HG03521 (cell line): ENCODE results near the gene SLC66A2.

Source experiments
- ATAC-seq: cut with Tn5 transposase; IDR thresholded peaks from one replicate; pipeline ENCODE4 v1.9.1; 2021; ENCODE audit warnings: mild to moderate bottlenecking, moderate library complexity; ENCODE audit not compliant: unreplicated experiment

SLC66A2 gene

DNA sequence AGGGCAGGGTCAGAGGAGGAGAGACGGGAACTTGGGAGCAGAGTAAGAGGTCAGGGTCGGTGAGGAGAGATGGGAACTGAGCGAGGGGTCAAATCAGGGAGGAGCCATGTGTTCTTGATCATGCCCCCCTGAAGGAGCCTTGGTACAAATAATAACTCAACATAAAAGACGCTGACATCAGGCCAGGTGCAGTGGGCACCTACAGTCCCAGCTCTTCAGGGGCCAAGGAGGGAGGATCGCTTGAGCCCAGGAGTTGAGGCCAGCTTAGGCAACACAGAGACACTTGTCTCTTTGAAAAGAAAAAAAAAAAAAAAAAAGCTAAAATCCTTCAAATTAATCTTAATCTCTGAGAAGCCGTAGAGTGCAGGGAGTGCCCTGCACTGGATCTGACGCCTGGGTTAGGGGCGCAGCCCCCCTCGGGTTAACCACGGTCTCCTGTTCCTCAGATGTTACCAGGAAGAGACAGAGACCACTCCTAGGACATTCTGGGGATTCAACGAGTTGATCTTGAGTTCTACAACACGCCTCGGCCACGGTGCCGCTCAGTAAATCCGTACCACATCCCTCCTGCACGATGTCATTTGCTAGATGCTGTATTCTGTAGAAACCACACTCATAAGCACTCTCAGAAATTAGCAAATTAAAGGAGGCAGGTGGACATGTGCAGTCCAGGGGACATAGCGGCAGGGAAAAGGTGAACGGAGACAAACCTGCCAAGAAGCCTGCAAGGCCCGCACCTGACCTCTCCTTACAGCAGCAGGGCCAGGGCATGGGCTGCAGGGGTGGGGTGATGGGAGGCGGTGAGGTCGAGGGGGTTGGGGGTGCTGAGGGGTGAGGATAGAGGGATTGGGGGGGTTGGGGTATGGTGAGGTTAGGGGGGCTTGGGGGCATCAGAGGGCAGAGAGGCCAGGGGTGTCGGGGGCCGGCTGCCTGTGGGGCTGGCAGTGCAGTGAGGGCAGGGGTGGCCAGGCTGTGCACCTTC, 29.2 kb downstream of the SLC66A2 start:
- no peak for ATAC-seq

DNA sequence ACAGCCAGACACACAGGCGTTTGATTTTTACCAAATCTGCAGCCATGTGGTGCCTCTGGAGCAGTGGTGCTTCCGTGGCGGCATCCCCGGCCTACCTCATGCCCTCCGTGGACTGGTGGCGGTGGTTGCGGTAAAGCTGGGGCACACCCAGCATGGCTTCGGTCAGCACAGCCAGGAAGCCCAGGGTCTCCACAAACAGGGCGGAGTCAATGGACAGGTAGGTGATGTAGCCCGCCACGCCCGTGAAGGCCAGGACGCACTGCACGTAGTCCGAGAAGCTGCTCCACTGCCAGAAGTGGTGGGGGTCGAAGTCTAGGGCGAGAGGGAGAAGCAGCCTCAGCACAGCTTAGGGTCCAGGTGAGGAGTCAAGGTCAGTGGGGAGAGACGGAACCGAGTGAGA, 32.4 kb downstream of the SLC66A2 start:
- no peak for ATAC-seq

- ATAC-seq = no peak
Measured at GRCh38 chr18:79918615-79919011, 32.8 kb downstream of the SLC66A2 start.

DNA sequence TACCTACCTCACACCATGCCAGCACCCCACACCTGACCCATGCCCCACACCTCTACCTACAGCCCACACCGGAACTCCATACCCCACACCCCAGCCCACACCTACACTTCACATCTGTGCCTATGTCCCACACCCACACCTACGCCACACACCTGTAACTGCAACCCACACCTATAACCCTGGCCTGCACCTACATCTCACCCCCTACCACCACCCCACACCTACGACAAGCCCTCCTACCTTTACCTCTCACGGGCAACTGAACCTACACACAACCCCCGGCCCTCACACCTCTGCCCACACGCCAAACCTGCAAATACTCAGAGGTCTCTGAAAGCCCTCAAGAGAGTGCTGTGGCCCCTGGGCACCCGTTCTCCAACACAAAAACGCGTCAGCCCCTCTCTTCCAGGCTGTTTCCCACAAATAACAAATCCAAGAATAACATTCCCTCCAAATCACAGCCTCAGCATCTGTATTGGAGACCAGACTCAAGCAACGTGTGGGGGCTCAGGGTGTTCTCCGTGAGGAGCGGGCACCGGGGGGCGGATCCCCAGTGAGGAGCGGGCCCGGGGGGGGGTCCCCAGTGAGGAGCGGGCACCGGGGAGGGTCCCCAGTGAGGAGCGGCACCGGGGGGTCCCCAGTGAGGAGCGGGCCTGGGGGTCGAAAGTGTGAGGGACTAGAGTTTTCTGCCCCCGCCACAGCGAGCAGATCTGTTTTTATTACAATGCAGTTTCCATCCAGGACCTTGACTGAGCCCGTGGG, 33.4 kb downstream of the SLC66A2 start:
- ATAC-seq = no peak

- ATAC-seq = no peak
Measured at GRCh38 chr18:79917169-79917852, 34.1 kb downstream of the SLC66A2 start.

DNA sequence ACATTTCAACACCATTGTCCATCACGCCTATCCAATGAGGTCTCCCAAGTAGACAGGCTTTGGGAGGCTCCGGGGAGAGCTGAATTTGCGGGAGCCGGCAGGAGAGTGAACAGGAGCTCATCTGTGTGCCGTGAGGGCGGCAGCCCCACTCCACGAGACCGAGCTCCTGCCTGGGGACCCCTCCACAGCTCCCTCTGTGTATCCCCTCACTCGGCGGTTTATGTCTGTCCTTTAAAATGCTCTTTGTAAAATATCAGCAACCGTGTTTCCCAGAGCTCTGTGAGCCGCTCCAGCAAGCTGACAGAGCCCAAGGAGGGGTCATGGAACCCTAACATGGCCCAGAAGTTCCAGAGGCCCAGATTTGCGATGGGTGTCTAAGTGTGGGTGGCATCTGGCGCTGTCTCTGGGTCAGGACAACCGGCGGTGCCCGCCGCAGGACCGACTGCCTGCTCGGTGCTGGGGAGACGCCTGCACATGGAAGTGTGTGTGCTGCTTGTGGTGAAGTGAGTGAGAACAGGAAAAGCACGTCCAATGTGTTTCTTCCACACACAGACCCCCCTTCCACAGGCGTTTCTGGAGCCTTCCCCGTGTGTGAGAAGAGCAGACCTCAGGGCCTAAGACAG, 34.8 kb downstream of the SLC66A2 start:
- ATAC-seq = no peak

DNA sequence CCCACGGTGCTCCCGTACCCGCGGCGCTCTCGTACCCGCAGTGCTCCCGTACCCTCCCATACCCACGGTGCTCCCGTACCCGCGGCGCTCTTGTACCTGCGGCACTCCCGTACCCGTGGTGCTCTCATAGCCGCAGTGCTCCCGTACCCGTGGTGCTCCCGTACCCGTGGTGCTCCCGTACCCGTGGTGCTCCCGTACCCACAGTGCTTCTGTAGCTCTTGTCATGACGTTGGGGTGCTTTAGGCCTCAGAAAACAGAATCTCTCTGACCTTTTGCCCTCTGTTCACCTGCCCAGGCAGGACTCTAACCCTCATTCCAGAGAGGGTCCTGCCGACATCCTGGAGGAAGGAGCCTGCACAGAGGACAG, 35.3 kb downstream of the SLC66A2 start:
- ATAC-seq = no peak

GRCh38 chr18:79915161-79916127, 36.0 kb downstream of the SLC66A2 start:
- no peak for ATAC-seq

- no peak for ATAC-seq
Measured at GRCh38 chr18:79914614-79915160, 36.8 kb downstream of the SLC66A2 start.

- no peak for ATAC-seq
Measured at GRCh38 chr18:79912994-79913831, 38.2 kb downstream of the SLC66A2 start.

GRCh38 chr18:79912409-79912991, 39.0 kb downstream of the SLC66A2 start:
- no peak for ATAC-seq

DNA sequence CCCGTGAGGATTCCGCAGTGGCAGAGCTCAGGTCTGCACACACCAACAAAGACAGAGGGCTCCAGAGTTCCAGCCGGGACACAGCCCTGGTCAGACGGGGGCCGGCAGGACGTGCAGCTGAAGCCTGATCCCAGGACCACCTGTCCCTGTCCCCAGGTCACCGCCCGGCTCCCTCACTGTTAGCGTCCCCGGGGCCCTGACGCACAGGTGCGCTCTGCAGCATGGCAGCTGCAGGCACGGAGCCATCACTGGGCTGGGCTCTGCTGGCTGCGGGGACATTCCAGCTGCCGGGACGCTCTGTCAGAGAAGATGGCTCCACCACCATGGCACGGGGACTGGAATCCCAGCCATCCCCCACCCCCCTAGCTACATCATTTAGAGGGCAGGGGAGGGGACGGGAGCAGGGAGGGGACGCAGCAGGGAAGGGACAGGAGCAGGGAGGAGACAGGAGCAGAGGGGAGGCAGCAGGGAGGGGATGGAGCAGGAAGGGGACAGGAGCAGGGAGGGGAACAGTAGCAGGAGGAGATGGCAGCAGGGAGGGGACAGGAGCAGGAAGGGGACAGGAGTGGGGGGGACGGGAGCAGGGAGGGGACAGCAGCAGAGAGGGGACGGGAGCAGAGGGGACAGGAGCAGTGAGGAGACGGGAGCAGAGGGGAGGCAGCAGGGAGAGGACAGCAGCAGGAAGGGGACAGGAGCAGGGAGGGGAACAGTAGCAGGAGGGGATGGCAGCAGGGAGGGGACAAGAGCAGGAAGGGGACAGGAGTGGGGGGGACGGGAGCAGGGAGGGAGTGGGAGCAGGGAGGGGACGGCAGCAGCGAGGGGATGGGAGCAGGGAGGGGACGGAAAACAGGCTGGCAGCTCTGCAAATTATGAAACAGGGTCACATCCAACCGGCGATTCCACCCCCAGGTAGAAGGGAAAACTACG, 39.8 kb downstream of the SLC66A2 start:
- no peak for ATAC-seq

- ATAC-seq = no peak
Measured at GRCh38 chr18:79910563-79911343, 40.7 kb downstream of the SLC66A2 start.

DNA sequence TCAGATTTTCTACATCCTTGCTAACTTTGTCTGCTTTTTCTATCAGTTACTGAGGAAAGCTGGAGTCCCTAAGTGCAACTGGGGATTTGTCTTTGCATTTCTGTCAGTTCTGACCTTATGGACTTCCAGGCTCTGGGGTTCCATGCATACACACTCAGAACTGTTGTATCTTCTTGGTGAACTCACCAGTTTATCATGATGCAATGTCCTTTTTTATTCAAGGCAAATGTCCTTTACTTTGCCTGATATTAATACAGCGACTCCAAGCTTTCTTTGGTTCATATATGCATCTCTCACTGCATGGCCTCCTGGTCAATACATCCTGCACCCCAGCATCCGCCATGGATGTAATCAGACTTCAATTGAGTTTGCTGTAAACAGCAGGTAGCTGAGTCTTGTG, 44.7 kb downstream of the SLC66A2 start:
- ATAC-seq = no peak

GRCh38 chr18:79905993-79906392, 45.5 kb downstream of the SLC66A2 start:
- ATAC-seq = no peak

- ATAC-seq = no peak
Measured at GRCh38 chr18:79905389-79905911, 46.0 kb downstream of the SLC66A2 start.
